Stimulated activated CD4-positive, alpha-beta T cell treated with anti-CD3 and anti-CD28 coated beads, Interleukin-15, amount 100 ng/mL, for 24 hours (primary cell): ENCODE measurements around the gene ALKBH5.

Experiments used
- DNase-seq: peaks from one replicate; pipeline ENCODE4 v3.0.0-alpha.2; 2020

Gene ALKBH5

GRCh38 chr17:18159551-18160120 lies 24.0 kb upstream of the ALKBH5 start:
- no peak for DNase-seq

GRCh38 chr17:18160128-18160856 lies 23.3 kb upstream of the ALKBH5 start:
- no peak for DNase-seq

GRCh38 chr17:18161207-18162145 lies 22.2 kb upstream of the ALKBH5 start:
- no peak for DNase-seq

- no peak for DNase-seq
Measured at GRCh38 chr17:18163547-18163946, 20.1 kb upstream of the ALKBH5 start.

- no peak for DNase-seq
Measured at GRCh38 chr17:18166894-18167293, 16.7 kb upstream of the ALKBH5 start.

GRCh38 chr17:18167421-18167820 lies 16.2 kb upstream of the ALKBH5 start:
- DNase-seq: no peak

GRCh38 chr17:18172531-18173278 lies 10.9 kb upstream of the ALKBH5 start:
- no peak for DNase-seq

- DNase-seq: no peak
Measured at GRCh38 chr17:18173740-18174139, 9.9 kb upstream of the ALKBH5 start.

- DNase-seq: no peak
Measured at GRCh38 chr17:18176176-18176575, 7.5 kb upstream of the ALKBH5 start.

GRCh38 chr17:18177133-18177532 lies 6.5 kb upstream of the ALKBH5 start:
- DNase-seq: no peak

- DNase-seq: no peak
Measured at GRCh38 chr17:18177722-18178121, 5.9 kb upstream of the ALKBH5 start.

- no peak for DNase-seq
Measured at GRCh38 chr17:18179196-18179595, 4.4 kb upstream of the ALKBH5 start.

GRCh38 chr17:18179804-18180203 lies 3.8 kb upstream of the ALKBH5 start:
- DNase-seq: no peak

- peak; percentile 80 for DNase-seq
Measured at GRCh38 chr17:18181358-18181757, 2.3 kb upstream of the ALKBH5 start.

GRCh38 chr17:18182110-18182977 lies 1.3 kb upstream of the ALKBH5 start:
- peak; percentile 16 for DNase-seq

GRCh38 chr17:18182978-18183333 lies 672 bp upstream of the ALKBH5 start:
- peak; percentile 91 for DNase-seq

GRCh38 chr17:18184143-18185031 lies 759 bp downstream of the ALKBH5 start:
- peak; percentile 81 for DNase-seq

GRCh38 chr17:18185391-18185790 lies 1.8 kb downstream of the ALKBH5 start:
- no peak for DNase-seq

GRCh38 chr17:18185832-18186626 lies 2.4 kb downstream of the ALKBH5 start:
- no peak for DNase-seq

- DNase-seq: no peak
Measured at GRCh38 chr17:18186627-18186982, 3.0 kb downstream of the ALKBH5 start.
